ENCODE data around the gene ADK. TPM values are rescaled to one million over a fixed set of nuclear protein-coding genes. Genes with fewer than 3 reads are reported as not detected.
A peak's percentile ranks its signal among the peaks of the same experiment; 100 is the strongest.

ADK gene
- polyA plus RNA-seq, 12 donors: 28.2 to 42.0 (median 36.5) TPM; not detected in 1

GRCh38 chr10:74669210-74669609 is 518.2 kb downstream of the ADK start:
- DNase-seq: no peak

GRCh38 chr10:74671716-74672115 is 520.7 kb downstream of the ADK start:
- no peak for DNase-seq

- no peak for DNase-seq
Measured at GRCh38 chr10:74672430-74673165, 521.6 kb downstream of the ADK start.

GRCh38 chr10:74674927-74675326 is 523.9 kb downstream of the ADK start:
- no peak for DNase-seq

GRCh38 chr10:74675484-74675883 is 524.5 kb downstream of the ADK start:
- DNase-seq: no peak

- DNase-seq: no peak
Measured at GRCh38 chr10:74677951-74678350, 526.9 kb downstream of the ADK start.

GRCh38 chr10:74681917-74682627 is 531.1 kb downstream of the ADK start:
- DNase-seq: no peak

- DNase-seq: no peak
Measured at GRCh38 chr10:74683067-74683466, 532.0 kb downstream of the ADK start.

- no peak for DNase-seq
Measured at GRCh38 chr10:74683621-74684364, 532.8 kb downstream of the ADK start.

- DNase-seq: no peak
Measured at GRCh38 chr10:74684462-74684861, 533.4 kb downstream of the ADK start.

GRCh38 chr10:74685564-74685963 is 534.5 kb downstream of the ADK start:
- DNase-seq: no peak

GRCh38 chr10:74690393-74690792 is 539.4 kb downstream of the ADK start:
- no peak for DNase-seq

- DNase-seq: no peak
Measured at GRCh38 chr10:74691164-74691563, 540.1 kb downstream of the ADK start.

GRCh38 chr10:74704629-74705357 is 553.8 kb downstream of the ADK start:
- peak; percentile 69 for DNase-seq

- DNase-seq: no peak
Measured at GRCh38 chr10:74705358-74705980, 554.4 kb downstream of the ADK start.

GRCh38 chr10:74706966-74707365 is 555.9 kb downstream of the ADK start:
- no peak for DNase-seq

- no peak for DNase-seq
Measured at GRCh38 chr10:74708246-74708645, 557.2 kb downstream of the ADK start.

- DNase-seq: no peak
Measured at GRCh38 chr10:74718208-74718607, 567.2 kb downstream of the ADK start.

GRCh38 chr10:74728225-74728624 is 577.2 kb downstream of the ADK start:
- no peak for DNase-seq

- no peak for DNase-seq
Measured at GRCh38 chr10:74730246-74730645, 579.2 kb downstream of the ADK start.

GRCh38 chr10:74733612-74734011 is 582.6 kb downstream of the ADK start:
- DNase-seq: no peak

GRCh38 chr10:74736029-74736428 is 585.0 kb downstream of the ADK start:
- DNase-seq: no peak

Data from muscle of arm (tissue), 12 donors.